WI38 (cell line): ENCODE results near the gene ZBTB9.

Experiments
- H3K4me3 ChIP-seq: 2 replicates; pipeline ENCODE4 v1.5.1; 2011; ENCODE audit warnings: low read depth, mild to moderate bottlenecking, control low read depth, low read length
- TF ChIP-seq, protein P1 (sequence below): IDR thresholded peaks from 2 replicates; pipeline ENCODE4 v1.5.1; 2012; ENCODE audit warnings: low read depth, mild to moderate bottlenecking, control low read depth, low read length

Gene ZBTB9

GRCh38 chr6:33497157-33497556, 42.8 kb downstream of the ZBTB9 start:
- no peak overlapping the region for H3K4me3 ChIP-seq
- TF ChIP-seq, protein P1, sequence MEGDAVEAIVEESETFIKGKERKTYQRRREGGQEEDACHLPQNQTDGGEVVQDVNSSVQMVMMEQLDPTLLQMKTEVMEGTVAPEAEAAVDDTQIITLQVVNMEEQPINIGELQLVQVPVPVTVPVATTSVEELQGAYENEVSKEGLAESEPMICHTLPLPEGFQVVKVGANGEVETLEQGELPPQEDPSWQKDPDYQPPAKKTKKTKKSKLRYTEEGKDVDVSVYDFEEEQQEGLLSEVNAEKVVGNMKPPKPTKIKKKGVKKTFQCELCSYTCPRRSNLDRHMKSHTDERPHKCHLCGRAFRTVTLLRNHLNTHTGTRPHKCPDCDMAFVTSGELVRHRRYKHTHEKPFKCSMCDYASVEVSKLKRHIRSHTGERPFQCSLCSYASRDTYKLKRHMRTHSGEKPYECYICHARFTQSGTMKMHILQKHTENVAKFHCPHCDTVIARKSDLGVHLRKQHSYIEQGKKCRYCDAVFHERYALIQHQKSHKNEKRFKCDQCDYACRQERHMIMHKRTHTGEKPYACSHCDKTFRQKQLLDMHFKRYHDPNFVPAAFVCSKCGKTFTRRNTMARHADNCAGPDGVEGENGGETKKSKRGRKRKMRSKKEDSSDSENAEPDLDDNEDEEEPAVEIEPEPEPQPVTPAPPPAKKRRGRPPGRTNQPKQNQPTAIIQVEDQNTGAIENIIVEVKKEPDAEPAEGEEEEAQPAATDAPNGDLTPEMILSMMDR: no peak

DNA sequence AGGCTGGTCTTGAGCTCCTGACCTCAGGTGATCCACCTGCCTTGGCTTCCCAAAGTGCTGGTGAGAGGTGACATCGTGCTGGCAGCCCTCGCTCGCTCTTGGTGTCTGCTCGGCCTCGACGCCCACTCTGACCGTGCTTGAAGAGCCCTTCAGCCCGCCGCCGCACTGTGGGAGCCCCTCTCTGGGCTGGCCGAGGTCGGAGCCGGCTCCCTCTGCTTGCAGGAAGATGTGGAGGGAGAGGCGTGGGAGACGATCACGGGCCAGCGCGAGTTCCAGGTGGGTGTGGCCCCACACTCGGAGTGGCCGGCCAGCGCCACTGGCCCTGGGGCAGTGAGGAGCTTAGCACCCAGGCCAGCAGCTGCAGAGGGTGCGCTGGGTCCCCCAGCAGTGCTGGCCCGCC, 48.1 kb downstream of the ZBTB9 start:
- H3K4me3 ChIP-seq: no peak overlapping the region
- TF ChIP-seq, protein P1: no peak

- H3K4me3 ChIP-seq: no peak overlapping the region
- TF ChIP-seq, protein P1: no peak
Observed at GRCh38 chr6:33504486-33504885, 50.1 kb downstream of the ZBTB9 start.

DNA sequence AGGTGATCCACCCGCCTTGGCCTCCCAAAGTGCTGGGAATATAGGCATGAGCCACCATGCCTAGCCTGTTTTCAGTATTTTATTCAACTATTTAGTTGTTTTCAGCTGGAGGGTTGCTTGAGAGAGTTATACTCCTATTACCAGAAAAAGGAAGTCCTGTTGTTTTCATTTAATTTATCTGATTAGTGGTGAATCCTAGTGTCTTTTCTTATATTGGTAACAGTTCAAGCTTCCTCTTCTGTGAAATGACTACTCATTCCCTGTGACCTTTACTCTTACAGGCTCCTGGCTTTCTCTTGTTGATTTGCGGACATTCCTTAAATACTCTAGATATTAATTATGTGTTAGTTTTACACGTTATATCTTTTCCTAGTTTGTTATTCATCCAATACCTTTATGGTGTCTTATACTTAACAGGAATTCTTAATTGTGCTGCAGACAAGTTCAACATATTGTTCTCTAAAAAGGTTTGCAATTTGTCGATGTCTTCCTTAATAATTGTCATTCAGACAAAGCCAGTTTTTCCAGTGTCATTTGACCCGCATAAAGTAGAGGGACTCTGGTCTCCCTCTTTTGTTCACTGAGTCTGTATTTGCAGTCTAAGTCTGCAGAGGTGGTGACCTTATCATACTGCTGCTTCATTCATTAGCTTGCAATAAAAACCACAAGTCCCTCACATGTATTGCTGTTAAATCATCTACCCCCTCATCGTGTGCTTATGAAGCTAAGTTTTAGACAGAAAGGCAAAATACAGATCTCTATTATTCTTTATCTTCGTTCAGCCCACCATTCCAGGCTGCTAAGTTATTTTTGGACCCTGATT, 51.4 kb downstream of the ZBTB9 start:
- no peak overlapping the region for H3K4me3 ChIP-seq
- TF ChIP-seq, protein P1: no peak
